HG02870 (cell line): ENCODE data around the gene GOSR2.
"Not testable (repeated sequence)": the region's sequence is repeated elsewhere in the genome, so short reads cannot be mapped to it uniquely, and the experiment has no call there.

Experiments used
- ATAC-seq: cut with Tn5 transposase; IDR thresholded peaks from one replicate; pipeline ENCODE4 v1.9.1; 2021; ENCODE audit warnings: mild to moderate bottlenecking, moderate library complexity; ENCODE audit not compliant: unreplicated experiment

GOSR2 gene

GRCh38 chr17:46892192-46892703 lies 30.7 kb upstream of the GOSR2 start:
- ATAC-seq = no peak

- ATAC-seq = no peak
These were observed 28.9 kb upstream of the GOSR2 start for GRCh38 chr17:46894024-46894423.

- ATAC-seq = no peak
These were observed 28.3 kb upstream of the GOSR2 start for GRCh38 chr17:46894476-46895151.

- ATAC-seq = no peak
These were observed 27.8 kb upstream of the GOSR2 start for GRCh38 chr17:46895171-46895570.

GRCh38 chr17:46896991-46897390 lies 26.0 kb upstream of the GOSR2 start:
- no peak for ATAC-seq

- ATAC-seq = no peak
These were observed 24.6 kb upstream of the GOSR2 start for GRCh38 chr17:46898364-46898763.

- ATAC-seq = no peak
These were observed 24.1 kb upstream of the GOSR2 start for GRCh38 chr17:46898860-46899259.

GRCh38 chr17:46901291-46901690 lies 21.7 kb upstream of the GOSR2 start:
- ATAC-seq = no peak

- ATAC-seq = no peak
These were observed 18.9 kb upstream of the GOSR2 start for GRCh38 chr17:46903762-46904672.

- no peak for ATAC-seq
These were observed 14.8 kb upstream of the GOSR2 start for GRCh38 chr17:46908068-46908737.

- ATAC-seq = no peak
These were observed 12.6 kb upstream of the GOSR2 start for GRCh38 chr17:46910179-46910927.

GRCh38 chr17:46911311-46911710 lies 11.6 kb upstream of the GOSR2 start:
- ATAC-seq = no peak

GRCh38 chr17:46915596-46915995 lies 7.4 kb upstream of the GOSR2 start:
- ATAC-seq = no peak

GRCh38 chr17:46916211-46916610 lies 6.7 kb upstream of the GOSR2 start:
- ATAC-seq = no peak

GRCh38 chr17:46916623-46917022 lies 6.3 kb upstream of the GOSR2 start:
- ATAC-seq = no peak

- ATAC-seq = no peak
These were observed 5.9 kb upstream of the GOSR2 start for GRCh38 chr17:46917041-46917440.

GRCh38 chr17:46917516-46917915 lies 5.4 kb upstream of the GOSR2 start:
- no peak for ATAC-seq

GRCh38 chr17:46921962-46922361 lies 998 bp upstream of the GOSR2 start:
- ATAC-seq = not testable (repeated sequence)

- no peak for ATAC-seq
These were observed 515 bp upstream of the GOSR2 start for GRCh38 chr17:46922487-46922803.

- no peak for ATAC-seq
These were observed 2.4 kb downstream of the GOSR2 start for GRCh38 chr17:46925185-46925868.
